H9 (cell line): Measurements from ENCODE around the gene TBC1D22A. TPM values are rescaled to one million over a fixed set of nuclear protein-coding genes. Genes with fewer than 3 reads are reported as not detected.
A peak's percentile ranks its signal among the peaks of the same experiment; 100 is the strongest.

Experiments
- DNase-seq: peaks from one replicate; pipeline ENCODE4 v3.0.0-alpha.2; 2017
- H2AFZ ChIP-seq: one replicate; pipeline ENCODE4 v1.6.1; 2013; ENCODE audit warnings: mild to moderate bottlenecking, low read length, control low read depth, moderate library complexity
- H2AK5ac ChIP-seq: 2 replicates; pipeline ENCODE4 v1.6.1; 2013; ENCODE audit warnings: low read length, control low read depth, mixed read lengths; ENCODE audit not compliant: insufficient read length
- H2BK120ac ChIP-seq: one replicate; pipeline ENCODE4 v1.6.1; 2013; ENCODE audit warnings: low read depth, mild to moderate bottlenecking, low read length, control low read depth, inconsistent platforms; ENCODE audit not compliant: poor library complexity, severe bottlenecking
- H2BK12ac ChIP-seq: 2 replicates; pipeline ENCODE4 v1.6.1; 2013; ENCODE audit warnings: low read length, control low read depth, mixed read lengths, low read depth; ENCODE audit not compliant: insufficient read length
- H2BK15ac ChIP-seq: 2 replicates; pipeline ENCODE4 v1.6.1; 2013; ENCODE audit warnings: low read depth, low read length, control low read depth
- H2BK20ac ChIP-seq: one replicate; pipeline ENCODE4 v1.6.1; 2013; ENCODE audit warnings: low read depth, mild to moderate bottlenecking, low read length, control low read depth, inconsistent platforms; ENCODE audit not compliant: poor library complexity, severe bottlenecking
- H2BK5ac ChIP-seq: 2 replicates; pipeline ENCODE4 v1.6.1; 2013; ENCODE audit warnings: low read length, control low read depth, mixed read lengths; ENCODE audit not compliant: insufficient read length
- H3K14ac ChIP-seq: 2 replicates; pipeline ENCODE4 v1.6.1; 2013; ENCODE audit warnings: low read length, control low read depth; ENCODE audit not compliant: insufficient read depth
- H3K18ac ChIP-seq: 2 replicates; pipeline ENCODE4 v1.6.1; 2013; ENCODE audit warnings: low read depth, mild to moderate bottlenecking, mixed read lengths, low read length, control low read depth; ENCODE audit not compliant: insufficient read length
- H3K23ac ChIP-seq: 2 replicates; pipeline ENCODE4 v1.6.1; 2013; ENCODE audit warnings: low read length, control low read depth, mixed read lengths, low read depth; ENCODE audit not compliant: insufficient read length
- H3K23me2 ChIP-seq: 2 replicates; pipeline ENCODE4 v1.6.1; 2013; ENCODE audit warnings: low read depth, mild to moderate bottlenecking, mixed read lengths, low read length, control low read depth; ENCODE audit not compliant: insufficient read length, poor library complexity, severe bottlenecking
- H3K27ac ChIP-seq: 2 replicates; pipeline ENCODE4 v1.5.1; 2013; ENCODE audit warnings: low read length, control low read depth, mixed read lengths, low read depth; ENCODE audit not compliant: insufficient read length
- H3K27me3 ChIP-seq: 2 replicates; pipeline ENCODE4 v1.6.1; 2013; ENCODE audit warnings: low read length, control low read depth, inconsistent platforms; ENCODE audit not compliant: insufficient read depth
- H3K4ac ChIP-seq: 2 replicates; pipeline ENCODE4 v1.6.1; 2013; ENCODE audit warnings: low read depth, mild to moderate bottlenecking, control low read depth, inconsistent platforms, low read length, moderate library complexity
- H3K4me1 ChIP-seq: 2 replicates; pipeline ENCODE4 v1.6.1; 2013; ENCODE audit warnings: low read length, control low read depth, inconsistent platforms; ENCODE audit not compliant: insufficient read depth
- H3K4me2 ChIP-seq: 2 replicates; pipeline ENCODE4 v1.6.1; 2013; ENCODE audit warnings: low read length, control low read depth, mixed read lengths; ENCODE audit not compliant: insufficient read length, insufficient read depth
- H3K56ac ChIP-seq: 2 replicates; pipeline ENCODE4 v1.6.1; 2013; ENCODE audit warnings: low read depth, mild to moderate bottlenecking, mixed read lengths, low read length, control low read depth; ENCODE audit not compliant: insufficient read length
- H3K79me1 ChIP-seq: 2 replicates; pipeline ENCODE4 v1.6.1; 2013; ENCODE audit warnings: low read depth, mild to moderate bottlenecking, moderate library complexity, low read length, control low read depth, inconsistent platforms; ENCODE audit not compliant: insufficient read depth, poor library complexity, severe bottlenecking
- H3K79me2 ChIP-seq: 2 replicates; pipeline ENCODE4 v1.6.1; 2013; ENCODE audit warnings: low read length, control low read depth, inconsistent platforms; ENCODE audit not compliant: insufficient read depth
- H3K9ac ChIP-seq: 2 replicates; pipeline ENCODE4 v1.6.1; 2013; ENCODE audit warnings: low read length, control low read depth, mixed read lengths; ENCODE audit not compliant: insufficient read length; ENCODE audit errors: extremely low read depth
- H3K9me3 ChIP-seq: one replicate; pipeline ENCODE4 v1.6.1; 2013; ENCODE audit warnings: low read depth, low read length, inconsistent platforms; ENCODE audit not compliant: control insufficient read depth
- H3T11ph ChIP-seq: one replicate; pipeline ENCODE4 v1.6.1; 2013; ENCODE audit warnings: mild to moderate bottlenecking, low read length, control low read depth, inconsistent platforms
- H4K20me1 ChIP-seq: one replicate; pipeline ENCODE4 v1.6.1; 2013; ENCODE audit not compliant: control insufficient read depth, insufficient read length, insufficient read depth
- H4K5ac ChIP-seq: 2 replicates; pipeline ENCODE4 v1.6.1; 2013; ENCODE audit warnings: low read depth, mild to moderate bottlenecking, mixed read lengths, low read length, control low read depth; ENCODE audit not compliant: insufficient read length
- H4K8ac ChIP-seq: replicated peaks from 2 replicates; pipeline ENCODE4 v1.6.1; 2013; ENCODE audit warnings: low read length, control low read depth, mixed read lengths, low read depth; ENCODE audit not compliant: insufficient read length
- H4K91ac ChIP-seq: 2 replicates; pipeline ENCODE4 v1.6.1; 2013; ENCODE audit warnings: low read depth, mild to moderate bottlenecking, moderate library complexity, mixed read lengths, low read length, control low read depth; ENCODE audit not compliant: insufficient read length
- H3K27ac Mint-ChIP-seq, 3 experiments: 2 replicates in 2 of 3; 3 replicates in 1 of 3; pipeline ENCODE4 v1.8.0; 2020 to 2021; ENCODE audit warnings: mixed read lengths in 3 of 3, mild to moderate bottlenecking in 1 of 3, moderate library complexity in 1 of 3
- H3K27me3 Mint-ChIP-seq: 2 replicates; pipeline ENCODE4 v1.8.0; 2021; ENCODE audit warnings: low read depth, mild to moderate bottlenecking, moderate library complexity, mixed read lengths
- H3K36me3 Mint-ChIP-seq, 3 experiments: 2 replicates in 2 of 3; 3 replicates in 1 of 3; pipeline ENCODE4 v1.8.0; 2020 to 2021; ENCODE audit warnings: low read depth in 3 of 3, mixed read lengths in 3 of 3; ENCODE audit not compliant: insufficient read depth in 1 of 3
- H3K4me1 Mint-ChIP-seq, 2 experiments: 2 replicates each; pipeline ENCODE4 v1.8.0; 2020; ENCODE audit warnings: mixed read lengths in 2 of 2
- H3K4me3 Mint-ChIP-seq, 2 experiments: 2 replicates in 1 of 2; 3 replicates in 1 of 2; pipeline ENCODE4 v1.8.0; 2020 to 2021; ENCODE audit warnings: mild to moderate bottlenecking in 2 of 2, mixed read lengths in 2 of 2, moderate library complexity in 1 of 2
- H3K9me3 Mint-ChIP-seq, 2 experiments: 2 replicates in 1 of 2; 3 replicates in 1 of 2; pipeline ENCODE4 v1.8.0; 2020; ENCODE audit warnings: mild to moderate bottlenecking in 2 of 2, mixed read lengths in 2 of 2, moderate library complexity in 1 of 2
- WGBS: extraction: QIAGEN DNeasy Blood & Tissue Kit; methylation state at CpG from one replicate; pipeline ENCODE4 v1.1.7; 2013; ENCODE audit warnings: missing lambda C conversion rate, low lambda C conversion rate, mixed read lengths; ENCODE audit not compliant: insufficient read length; ENCODE audit errors: extremely low coverage; 5-methylcytosine and 5-hydroxymethylcytosine counted together
- total RNA-seq: library from RNA; stranded (reverse); gene quantifications from 2 replicates; pipeline ENCODE4 v1.2.1, GENCODE V29; 2021
- TF ChIP-seq, protein P1 (sequence below): fragments of 200-600 bp; sonication (generic); conservative IDR thresholded peaks from 3 replicates; pipeline ENCODE4 v1.8.0; 2021; ENCODE audit warnings: antibody characterized with exemption, mild to moderate bottlenecking

The TBC1D22A gene
- total RNA-seq, 1 experiment from 2014 or later: 20.8 TPM

DNA sequence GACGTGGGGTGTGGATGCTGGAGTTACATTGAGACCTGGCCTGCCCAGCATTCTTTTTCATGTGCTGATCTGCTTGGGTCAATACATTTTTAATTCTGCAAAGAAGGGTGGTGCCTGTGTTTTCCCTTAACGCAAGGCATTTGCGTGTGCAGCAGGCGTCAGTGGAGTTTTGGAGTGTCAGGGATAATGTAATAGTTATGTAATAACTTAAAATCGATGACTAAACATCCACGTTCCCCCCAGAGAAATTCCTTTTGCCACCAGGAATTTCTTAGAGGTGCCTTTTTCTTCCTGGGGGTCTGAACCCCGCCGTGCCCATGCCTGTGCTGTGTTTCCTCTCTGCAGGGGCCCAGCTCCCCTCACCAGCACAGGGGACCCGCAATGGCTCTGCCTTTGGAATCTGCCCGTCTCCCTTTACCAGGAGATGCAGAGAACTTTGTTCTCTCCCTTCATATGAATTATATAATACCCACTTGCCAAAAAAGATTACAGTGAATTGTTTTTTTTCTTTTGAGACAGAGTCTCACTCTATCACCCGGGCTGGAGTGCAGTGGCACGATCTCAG, 62.6 kb downstream of the TBC1D22A start:
- peaks cover 11 to 18% (median 17%) of the 10 kb centered on the region in 3 experiments; a peak in 6 of 7 replicates for H3K36me3 Mint-ChIP-seq
- H3K14ac ChIP-seq: no peak overlapping the region
- no peak overlapping the region for H3K56ac ChIP-seq
- H4K8ac ChIP-seq: no peak overlapping the region
- H3K9me3 Mint-ChIP-seq: no peaks in the 10 kb centered on the region
- no peaks in the 10 kb centered on the region for H3K27me3 Mint-ChIP-seq
- H3K4me2 ChIP-seq: no peak overlapping the region
- TF ChIP-seq, protein P1, sequence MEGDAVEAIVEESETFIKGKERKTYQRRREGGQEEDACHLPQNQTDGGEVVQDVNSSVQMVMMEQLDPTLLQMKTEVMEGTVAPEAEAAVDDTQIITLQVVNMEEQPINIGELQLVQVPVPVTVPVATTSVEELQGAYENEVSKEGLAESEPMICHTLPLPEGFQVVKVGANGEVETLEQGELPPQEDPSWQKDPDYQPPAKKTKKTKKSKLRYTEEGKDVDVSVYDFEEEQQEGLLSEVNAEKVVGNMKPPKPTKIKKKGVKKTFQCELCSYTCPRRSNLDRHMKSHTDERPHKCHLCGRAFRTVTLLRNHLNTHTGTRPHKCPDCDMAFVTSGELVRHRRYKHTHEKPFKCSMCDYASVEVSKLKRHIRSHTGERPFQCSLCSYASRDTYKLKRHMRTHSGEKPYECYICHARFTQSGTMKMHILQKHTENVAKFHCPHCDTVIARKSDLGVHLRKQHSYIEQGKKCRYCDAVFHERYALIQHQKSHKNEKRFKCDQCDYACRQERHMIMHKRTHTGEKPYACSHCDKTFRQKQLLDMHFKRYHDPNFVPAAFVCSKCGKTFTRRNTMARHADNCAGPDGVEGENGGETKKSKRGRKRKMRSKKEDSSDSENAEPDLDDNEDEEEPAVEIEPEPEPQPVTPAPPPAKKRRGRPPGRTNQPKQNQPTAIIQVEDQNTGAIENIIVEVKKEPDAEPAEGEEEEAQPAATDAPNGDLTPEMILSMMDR: no peak
- no peaks in the 10 kb centered on the region for H3K27me3 ChIP-seq
- no peaks in the 10 kb centered on the region for H3K79me1 ChIP-seq
- H3K4me1 Mint-ChIP-seq: peaks cover 25 to 31% of the 10 kb centered on the region in 2 experiments
- H3K9ac ChIP-seq: no peak overlapping the region
- no peak overlapping the region for H3K4me3 Mint-ChIP-seq
- no peaks in the 10 kb centered on the region for H4K20me1 ChIP-seq
- no peak overlapping the region for H2BK12ac ChIP-seq
- no peak overlapping the region for H4K5ac ChIP-seq
- no peaks in the 10 kb centered on the region for H3K9me3 ChIP-seq
- H3K27ac Mint-ChIP-seq: 0 out of 7 replicates have a peak overlapping the region, but pooled peaks of 1 of the 3 experiments have one; percentile 5
- H3K23ac ChIP-seq: no peak overlapping the region
- H4K91ac ChIP-seq: no peak overlapping the region
- peaks cover 5% of the 10 kb centered on the region for H3K4me1 ChIP-seq
- H2BK120ac ChIP-seq: no peak overlapping the region
- H2BK20ac ChIP-seq: no peak overlapping the region
- H2AFZ ChIP-seq: no peak overlapping the region
- H3K27ac ChIP-seq: no peak overlapping the region
- no peak overlapping the region for H3T11ph ChIP-seq
- no peaks in the 10 kb centered on the region for H3K23me2 ChIP-seq
- H3K79me2 ChIP-seq: no peaks in the 10 kb centered on the region
- H2BK5ac ChIP-seq: no peak overlapping the region
- no peak for DNase-seq
- no peak overlapping the region for H3K18ac ChIP-seq
- WGBS: no CpG with 5 or more reads among the region's 12 CpGs
- H2AK5ac ChIP-seq: no peak overlapping the region
- no peak overlapping the region for H2BK15ac ChIP-seq
- no peak overlapping the region for H3K4ac ChIP-seq
